T-helper 22 cell (primary cell): ENCODE measurements around the gene PRKAB1.
"Not testable (repeated sequence)": the region's sequence is repeated elsewhere in the genome, so short reads cannot be mapped to it uniquely, and the experiment has no call there.

Experiments
- DNase-seq: peaks from one replicate; pipeline ENCODE4 v3.0.0-alpha.2; 2020; ENCODE audit warnings: low read depth

Gene PRKAB1

GRCh38 chr12:119685375-119685774 lies 17.4 kb downstream of the PRKAB1 start:
- DNase-seq = no peak

- DNase-seq = no peak
Observed at GRCh38 chr12:119686355-119686754, 18.4 kb downstream of the PRKAB1 start.

GRCh38 chr12:119686776-119687175 lies 18.8 kb downstream of the PRKAB1 start:
- DNase-seq = no peak

- no peak for DNase-seq
Observed at GRCh38 chr12:119687406-119687805, 19.5 kb downstream of the PRKAB1 start.

GRCh38 chr12:119687879-119688278 lies 19.9 kb downstream of the PRKAB1 start:
- no peak for DNase-seq

GRCh38 chr12:119689935-119690500 lies 22.1 kb downstream of the PRKAB1 start:
- DNase-seq = no peak

- no peak for DNase-seq
Observed at GRCh38 chr12:119691202-119691810, 23.4 kb downstream of the PRKAB1 start.

- no peak for DNase-seq
Observed at GRCh38 chr12:119692410-119692809, 24.5 kb downstream of the PRKAB1 start.

- no peak for DNase-seq
Observed at GRCh38 chr12:119692997-119693396, 25.1 kb downstream of the PRKAB1 start.

GRCh38 chr12:119693511-119693910 lies 25.6 kb downstream of the PRKAB1 start:
- no peak for DNase-seq

GRCh38 chr12:119694111-119694510 lies 26.2 kb downstream of the PRKAB1 start:
- no peak for DNase-seq

GRCh38 chr12:119695034-119695433 lies 27.1 kb downstream of the PRKAB1 start:
- DNase-seq = no peak

GRCh38 chr12:119696943-119697342 lies 29.0 kb downstream of the PRKAB1 start:
- DNase-seq = no peak

GRCh38 chr12:119699199-119699760 lies 31.3 kb downstream of the PRKAB1 start:
- DNase-seq = no peak

- no peak for DNase-seq
Observed at GRCh38 chr12:119700078-119700477, 32.1 kb downstream of the PRKAB1 start.

- no peak for DNase-seq
Observed at GRCh38 chr12:119704065-119704747, 36.3 kb downstream of the PRKAB1 start.

GRCh38 chr12:119705182-119705581 lies 37.2 kb downstream of the PRKAB1 start:
- DNase-seq = no peak

- DNase-seq = not testable (repeated sequence)
Observed at GRCh38 chr12:119706427-119706826, 38.5 kb downstream of the PRKAB1 start.

- DNase-seq = no peak
Observed at GRCh38 chr12:119710374-119710964, 42.5 kb downstream of the PRKAB1 start.

- DNase-seq = no peak
Observed at GRCh38 chr12:119710965-119711551, 43.1 kb downstream of the PRKAB1 start.

GRCh38 chr12:119711693-119712092 lies 43.8 kb downstream of the PRKAB1 start:
- DNase-seq = no peak

- no peak for DNase-seq
Observed at GRCh38 chr12:119712721-119713120, 44.8 kb downstream of the PRKAB1 start.
